ENCODE results near the gene CYP19A1.

DNA sequence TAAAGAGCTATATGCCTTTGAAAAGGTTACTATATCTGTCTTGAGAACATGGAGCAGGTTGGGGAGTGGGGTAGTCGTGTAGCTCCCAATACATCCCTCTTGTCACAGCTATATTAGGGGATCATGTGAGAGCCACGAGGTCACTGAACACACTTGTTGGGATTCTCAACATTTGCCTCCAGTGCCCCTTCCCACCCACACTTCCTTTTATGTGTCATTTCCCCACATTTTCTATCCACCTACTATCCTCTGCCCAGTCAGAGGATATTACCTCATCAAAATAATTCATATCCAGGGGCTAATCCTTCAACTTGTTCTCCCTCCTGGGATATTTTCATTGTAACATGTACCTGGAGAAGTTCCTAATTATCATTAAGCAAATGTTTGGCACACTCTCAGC, 85.0 kb downstream of the CYP19A1 start:
- TF ChIP-seq, protein P1, sequence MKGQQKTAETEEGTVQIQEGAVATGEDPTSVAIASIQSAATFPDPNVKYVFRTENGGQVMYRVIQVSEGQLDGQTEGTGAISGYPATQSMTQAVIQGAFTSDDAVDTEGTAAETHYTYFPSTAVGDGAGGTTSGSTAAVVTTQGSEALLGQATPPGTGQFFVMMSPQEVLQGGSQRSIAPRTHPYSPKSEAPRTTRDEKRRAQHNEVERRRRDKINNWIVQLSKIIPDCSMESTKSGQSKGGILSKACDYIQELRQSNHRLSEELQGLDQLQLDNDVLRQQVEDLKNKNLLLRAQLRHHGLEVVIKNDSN (IDR thresholded peaks at IDR 0.05; ENCODE audit: borderline replicate concordance, extremely low read length, insufficient read depth, low read depth, low read length), result no peak
- TF ChIP-seq, protein P2, sequence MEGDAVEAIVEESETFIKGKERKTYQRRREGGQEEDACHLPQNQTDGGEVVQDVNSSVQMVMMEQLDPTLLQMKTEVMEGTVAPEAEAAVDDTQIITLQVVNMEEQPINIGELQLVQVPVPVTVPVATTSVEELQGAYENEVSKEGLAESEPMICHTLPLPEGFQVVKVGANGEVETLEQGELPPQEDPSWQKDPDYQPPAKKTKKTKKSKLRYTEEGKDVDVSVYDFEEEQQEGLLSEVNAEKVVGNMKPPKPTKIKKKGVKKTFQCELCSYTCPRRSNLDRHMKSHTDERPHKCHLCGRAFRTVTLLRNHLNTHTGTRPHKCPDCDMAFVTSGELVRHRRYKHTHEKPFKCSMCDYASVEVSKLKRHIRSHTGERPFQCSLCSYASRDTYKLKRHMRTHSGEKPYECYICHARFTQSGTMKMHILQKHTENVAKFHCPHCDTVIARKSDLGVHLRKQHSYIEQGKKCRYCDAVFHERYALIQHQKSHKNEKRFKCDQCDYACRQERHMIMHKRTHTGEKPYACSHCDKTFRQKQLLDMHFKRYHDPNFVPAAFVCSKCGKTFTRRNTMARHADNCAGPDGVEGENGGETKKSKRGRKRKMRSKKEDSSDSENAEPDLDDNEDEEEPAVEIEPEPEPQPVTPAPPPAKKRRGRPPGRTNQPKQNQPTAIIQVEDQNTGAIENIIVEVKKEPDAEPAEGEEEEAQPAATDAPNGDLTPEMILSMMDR (IDR thresholded peaks at IDR 0.05 in 2 of 3, conservative IDR thresholded peaks at IDR 0.05 in 1 of 3; ENCODE audit: control insufficient read depth in 2 of 3, extremely low read depth in 1 of 3, insufficient read depth in 1 of 3, low read depth in 3 of 3, low read length in 3 of 3), result no peak
- no peak for TF ChIP-seq EP300 (IDR thresholded peaks at IDR 0.05; ENCODE audit: borderline replicate concordance in 1 of 2, control insufficient read depth in 1 of 2, low read depth in 2 of 2, low read length in 2 of 2)
- TF ChIP-seq CBX5 (IDR thresholded peaks at IDR 0.05; ENCODE audit: low read depth), result no peak
- TF ChIP-seq EZH2 (IDR thresholded peaks at IDR 0.05; ENCODE audit: borderline replicate concordance, control insufficient read depth, low read depth, low read length), result no peak
- no peak for TF ChIP-seq RAD21 (IDR thresholded peaks at IDR 0.05; ENCODE audit: insufficient read depth, low read depth, low read length)
- TF ChIP-seq CREB1 (IDR thresholded peaks at IDR 0.05; ENCODE audit: low read depth), result no peak
- TF ChIP-seq RFX5 (IDR thresholded peaks at IDR 0.05; ENCODE audit: low read depth, low read length), result no peak
- TF ChIP-seq POLR2AphosphoS5 (IDR thresholded peaks at IDR 0.05; ENCODE audit: low read length), result no peak
- TF ChIP-seq, protein P3, sequence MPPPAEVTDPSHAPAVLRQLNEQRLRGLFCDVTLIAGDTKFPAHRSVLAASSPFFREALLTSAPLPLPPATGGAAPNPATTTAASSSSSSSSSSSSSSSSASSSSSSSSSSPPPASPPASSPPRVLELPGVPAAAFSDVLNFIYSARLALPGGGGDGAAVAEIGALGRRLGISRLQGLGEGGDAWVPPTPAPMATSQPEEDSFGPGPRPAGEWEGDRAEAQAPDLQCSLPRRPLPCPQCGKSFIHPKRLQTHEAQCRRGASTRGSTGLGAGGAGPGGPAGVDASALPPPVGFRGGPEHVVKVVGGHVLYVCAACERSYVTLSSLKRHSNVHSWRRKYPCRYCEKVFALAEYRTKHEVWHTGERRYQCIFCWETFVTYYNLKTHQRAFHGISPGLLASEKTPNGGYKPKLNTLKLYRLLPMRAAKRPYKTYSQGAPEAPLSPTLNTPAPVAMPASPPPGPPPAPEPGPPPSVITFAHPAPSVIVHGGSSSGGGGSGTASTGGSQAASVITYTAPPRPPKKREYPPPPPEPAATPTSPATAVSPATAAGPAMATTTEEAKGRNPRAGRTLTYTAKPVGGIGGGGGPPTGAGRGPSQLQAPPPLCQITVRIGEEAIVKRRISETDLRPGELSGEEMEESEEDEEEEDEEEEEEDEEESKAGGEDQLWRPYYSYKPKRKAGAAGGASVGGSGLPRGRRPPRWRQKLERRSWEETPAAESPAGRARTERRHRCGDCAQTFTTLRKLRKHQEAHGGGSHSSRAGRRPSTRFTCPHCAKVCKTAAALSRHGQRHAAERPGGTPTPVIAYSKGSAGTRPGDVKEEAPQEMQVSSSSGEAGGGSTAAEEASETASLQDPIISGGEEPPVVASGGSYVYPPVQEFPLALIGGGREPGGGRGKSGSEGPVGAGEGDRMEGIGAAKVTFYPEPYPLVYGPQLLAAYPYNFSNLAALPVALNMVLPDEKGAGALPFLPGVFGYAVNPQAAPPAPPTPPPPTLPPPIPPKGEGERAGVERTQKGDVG (CRISPR knock-in tag; IDR thresholded peaks at IDR 0.05), result no peak
- TF ChIP-seq SIX5 (IDR thresholded peaks at IDR 0.05; ENCODE audit: low read depth, low read length, severe bottlenecking), result no peak
- no peak for TF ChIP-seq CEBPB (IDR thresholded peaks at IDR 0.05; ENCODE audit: borderline replicate concordance in 1 of 2, low read depth in 2 of 2, low read length in 2 of 2)
- TF ChIP-seq GABPA (IDR thresholded peaks at IDR 0.05; ENCODE audit: low read depth), result no peak
- TF ChIP-seq NR2C2 (IDR thresholded peaks at IDR 0.05; ENCODE audit: borderline replicate concordance, control insufficient read depth, insufficient read length, low read depth), result no peak
